Activated CD4-positive, alpha-beta T cell treated with anti-CD3 and anti-CD28 coated beads, Interleukin-2, Interleukin-6, amounts not matched to agents 100 ng/mL and 50 ng/mL, durations not matched to agents 16 hours and 8 hours (primary cell): ENCODE data around the gene C2CD2L.
"Not testable (repeated sequence)": the region's sequence is repeated elsewhere in the genome, so short reads cannot be mapped to it uniquely, and the experiment has no call there.

Experiments used
- DNase-seq: peaks from one replicate; pipeline ENCODE4 v3.0.0-alpha.2; 2020

Gene C2CD2L

DNA sequence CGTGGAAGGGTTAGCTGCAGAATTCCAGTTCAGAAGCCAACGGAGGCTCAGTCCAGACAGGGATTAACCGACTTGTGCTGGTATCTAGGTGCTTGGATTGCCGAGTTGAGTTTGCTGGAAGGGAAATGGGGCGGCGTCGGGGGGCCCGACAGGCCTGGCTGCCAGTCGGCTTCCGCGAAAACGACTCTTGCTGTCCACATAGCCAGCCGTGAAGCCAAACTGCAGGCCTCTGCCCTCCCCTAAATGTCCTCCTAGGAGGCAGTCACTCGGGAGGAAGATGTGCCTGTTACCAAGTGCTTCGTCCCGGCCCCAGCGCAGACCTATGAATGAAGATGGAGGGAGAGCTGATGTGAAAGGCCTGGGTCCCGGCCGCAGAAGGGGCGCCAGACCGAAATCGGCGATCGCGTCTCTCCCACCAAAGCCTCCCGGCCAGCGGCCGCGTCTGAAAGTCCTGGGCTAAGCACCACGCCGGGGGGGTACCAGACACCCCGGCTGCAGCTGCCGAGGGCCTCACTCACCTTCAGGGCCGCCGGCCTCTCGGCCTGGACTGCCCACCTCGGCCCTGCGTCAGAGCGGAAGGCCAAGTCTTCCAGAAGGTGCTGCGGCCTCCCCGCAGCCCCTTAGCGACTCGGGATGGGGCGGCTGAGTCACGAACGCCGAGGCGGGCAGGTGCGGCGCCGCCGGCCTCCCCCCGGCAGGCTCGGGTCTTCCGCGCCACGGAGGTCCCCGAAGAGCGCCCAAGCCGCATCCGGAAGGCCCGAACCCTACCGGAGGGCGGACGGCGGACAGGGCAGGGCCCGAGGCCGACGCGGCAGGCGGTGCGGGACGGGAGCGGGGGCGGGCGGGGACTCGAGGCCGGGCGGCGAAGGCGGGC lies 13.0 kb upstream of the C2CD2L start:
- peak; percentile 60 for DNase-seq

- DNase-seq = peak; percentile 76
Observed at GRCh38 chr11:119094816-119095065, 12.4 kb upstream of the C2CD2L start.

DNA sequence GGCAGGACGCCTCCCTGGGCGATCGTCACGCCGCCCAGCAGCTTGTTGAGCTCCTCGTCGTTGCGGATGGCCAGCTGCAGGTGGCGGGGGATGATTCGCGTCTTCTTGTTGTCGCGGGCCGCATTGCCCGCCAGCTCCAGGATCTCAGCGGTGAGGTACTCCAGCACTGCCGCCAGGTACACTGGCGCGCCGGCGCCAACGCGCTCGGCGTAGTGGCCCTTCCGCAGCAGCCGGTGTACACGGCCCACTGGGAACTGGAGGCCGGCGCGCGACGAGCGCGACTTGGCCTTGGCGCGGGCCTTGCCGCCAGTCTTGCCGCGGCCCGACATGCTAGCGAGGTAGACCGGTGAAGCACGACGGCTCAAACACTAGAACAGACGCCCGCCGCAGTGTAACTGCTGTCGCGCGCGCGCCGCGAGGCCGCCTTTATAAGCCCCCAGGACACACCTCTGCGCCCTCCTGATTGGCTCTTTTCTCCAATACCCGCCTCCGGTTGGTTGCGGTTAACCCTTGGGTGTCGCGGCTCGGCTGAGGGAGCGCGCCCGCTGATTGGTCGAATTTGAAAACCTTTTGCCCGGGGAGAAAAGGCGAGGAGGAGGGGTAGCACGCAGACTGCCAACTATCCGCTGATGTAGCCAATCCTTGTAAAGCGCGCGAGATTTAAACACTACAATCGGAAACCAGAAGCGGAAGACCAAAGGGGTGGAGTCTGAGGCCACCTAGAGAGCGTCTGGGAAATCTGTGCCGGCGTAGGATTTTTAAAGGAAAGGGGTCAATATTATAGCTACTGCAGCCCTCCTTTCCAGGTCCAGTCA lies 11.9 kb upstream of the C2CD2L start:
- peak; percentile 100 for DNase-seq

- DNase-seq = no peak
Observed at GRCh38 chr11:119099711-119100110, 7.4 kb upstream of the C2CD2L start.

DNA sequence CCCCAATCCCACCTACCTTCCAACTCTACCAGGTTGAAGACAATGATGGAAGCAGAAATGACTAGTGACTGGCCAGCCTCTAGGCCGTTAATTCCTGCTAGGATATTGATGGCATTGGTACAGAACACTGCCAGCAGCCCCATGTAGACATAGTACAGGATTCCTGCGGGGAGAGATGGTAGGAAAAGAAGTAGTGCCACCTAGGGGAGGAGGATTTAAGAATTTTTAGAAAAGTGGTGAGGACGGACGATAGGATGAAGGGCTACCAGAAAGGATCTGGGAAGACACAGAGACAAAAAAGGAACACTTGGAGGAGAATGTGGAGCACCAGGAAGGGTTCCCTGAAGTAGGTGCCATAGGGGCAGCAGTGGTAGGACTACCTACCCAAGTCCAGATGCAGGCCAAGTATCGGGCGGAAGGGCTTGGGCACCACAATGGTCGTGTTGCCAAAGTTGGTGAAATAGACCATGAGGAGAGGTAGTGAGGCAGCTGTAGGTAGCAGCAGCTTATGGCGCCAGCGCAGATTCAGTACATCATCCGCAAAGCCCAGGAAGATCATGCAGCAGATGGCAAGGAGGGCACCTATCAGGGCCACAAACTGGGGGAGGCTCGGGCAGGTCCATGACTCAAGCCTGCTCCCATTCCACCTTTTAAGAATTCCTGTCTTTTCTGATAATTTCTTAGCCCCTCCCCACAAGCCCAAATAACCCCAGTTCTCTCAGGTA lies 6.7 kb upstream of the C2CD2L start:
- DNase-seq = no peak

DNA sequence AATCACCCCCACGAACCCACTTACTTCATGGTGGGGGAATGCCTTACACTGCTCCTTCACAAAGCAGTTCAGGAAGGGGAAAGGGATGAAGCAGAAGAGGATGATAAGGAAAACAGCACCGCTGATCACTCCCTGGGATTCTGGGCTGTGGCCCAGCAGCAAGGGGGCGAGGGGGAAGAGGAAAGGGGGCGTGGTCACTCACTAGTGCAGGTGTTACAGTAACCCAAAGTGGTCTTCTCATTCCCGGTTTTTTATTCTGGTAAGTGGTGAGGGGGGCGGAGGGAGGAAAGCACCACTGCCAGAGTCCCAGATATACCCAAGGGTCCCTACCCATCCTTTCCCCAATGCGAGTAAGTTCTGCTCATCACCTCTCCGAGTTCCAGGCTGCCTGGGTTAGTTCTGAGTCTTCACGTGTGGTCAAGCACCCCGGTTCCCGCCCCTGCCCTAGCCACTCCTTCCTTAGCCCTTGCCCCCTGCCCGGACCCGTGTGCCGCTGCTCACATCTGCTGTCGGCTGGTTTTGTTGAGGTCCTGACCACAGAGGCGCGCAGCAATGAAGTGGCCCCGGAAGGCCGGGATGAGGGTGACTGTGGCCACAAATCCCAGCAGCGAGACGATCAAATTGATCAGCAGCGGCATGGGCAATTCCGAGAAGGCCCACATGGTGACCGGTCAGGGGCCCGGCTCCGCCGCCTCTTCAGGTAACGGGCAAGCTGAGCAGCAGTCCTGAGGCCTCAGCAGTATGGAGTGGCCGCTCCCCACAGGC lies 6.0 kb upstream of the C2CD2L start:
- peak; percentile 67 for DNase-seq

DNA sequence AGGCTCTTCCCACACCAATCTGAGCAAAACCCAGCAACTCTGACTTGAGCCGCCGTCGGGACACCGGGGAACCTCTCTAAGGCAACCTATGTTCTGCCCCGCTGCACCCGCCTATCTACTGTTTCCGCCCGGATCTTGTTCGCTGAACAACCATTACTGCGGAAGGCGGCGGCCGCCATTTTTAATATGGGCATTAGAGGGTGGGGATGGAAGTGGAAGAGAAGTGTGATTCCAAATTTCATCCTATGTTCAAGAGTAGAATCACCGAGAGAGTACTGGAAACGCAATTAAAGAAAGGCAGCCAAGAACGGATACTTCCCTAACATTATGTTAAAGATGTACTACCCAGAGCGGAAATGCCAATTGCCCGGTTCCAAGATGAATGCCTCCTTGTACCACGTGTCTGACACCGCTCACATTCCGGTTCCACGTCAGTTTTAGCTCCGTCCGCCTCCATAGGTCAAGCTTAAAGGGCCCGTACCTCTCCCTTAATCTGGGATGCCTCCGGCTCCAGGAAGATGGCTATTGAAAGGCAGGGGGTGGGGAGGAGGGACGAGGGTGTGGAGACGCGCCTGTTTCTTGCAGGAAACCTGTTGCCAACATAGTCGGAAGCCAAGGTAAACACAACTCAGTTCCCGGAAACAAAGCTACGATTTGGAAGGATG lies 5.3 kb upstream of the C2CD2L start, which contains the start of gene DPAGT1:
Gene DPAGT1, minus strand, starts transcription at position 95 of the 665 bp plus-strand sequence. CDS start 198 bp downstream, outside the sequence.
- DNase-seq = peak; percentile 93

GRCh38 chr11:119103161-119103664 lies 3.9 kb upstream of the C2CD2L start:
- DNase-seq = not testable (repeated sequence)

DNA sequence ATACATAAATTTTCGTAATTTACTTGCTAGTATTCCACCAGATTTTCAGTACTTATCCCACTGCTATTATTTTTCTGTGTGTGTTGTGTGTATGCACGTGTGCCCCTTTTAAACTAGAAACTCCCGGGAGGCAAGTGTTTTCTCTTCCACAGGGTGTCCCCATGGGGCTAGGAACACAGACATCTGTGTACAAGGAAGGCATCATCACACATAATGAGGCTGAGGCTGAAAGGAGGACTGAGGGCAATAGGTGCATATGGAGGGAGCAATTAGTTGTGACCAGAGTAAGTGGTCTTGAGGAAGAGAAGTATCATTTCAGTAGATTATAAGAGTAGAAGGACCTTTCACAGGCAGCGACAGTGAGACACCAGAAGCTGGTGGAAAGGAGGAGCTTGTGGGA lies 3.4 kb upstream of the C2CD2L start:
- no peak for DNase-seq

DNA sequence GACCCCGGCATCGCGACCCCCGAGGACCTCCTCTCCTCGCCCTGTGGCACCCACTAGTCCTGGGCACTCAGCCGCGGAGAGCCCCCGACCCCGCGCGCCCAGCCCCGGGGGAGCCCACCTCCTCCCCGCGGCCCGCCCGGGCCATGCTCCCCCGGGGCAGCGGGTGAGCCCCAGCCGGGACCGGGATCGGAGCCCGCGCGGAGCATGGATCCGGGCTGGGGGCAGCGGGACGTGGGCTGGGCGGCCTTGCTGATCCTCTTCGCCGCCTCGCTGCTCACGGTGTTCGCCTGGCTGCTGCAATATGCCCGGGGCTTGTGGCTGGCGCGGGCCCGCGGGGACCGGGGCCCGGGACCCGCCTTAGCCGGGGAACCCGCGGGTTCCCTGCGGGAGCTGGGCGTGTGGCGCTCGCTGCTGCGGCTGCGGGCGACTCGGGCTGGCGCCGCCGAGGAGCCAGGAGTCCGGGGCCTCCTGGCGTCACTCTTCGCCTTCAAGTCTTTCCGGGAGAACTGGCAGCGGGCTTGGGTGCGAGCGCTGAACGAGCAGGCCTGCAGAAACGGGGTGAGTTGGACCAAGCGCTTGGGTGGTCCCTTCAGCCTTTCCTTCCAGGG lies 498 bp downstream of the C2CD2L start:
- DNase-seq = no peak

DNA sequence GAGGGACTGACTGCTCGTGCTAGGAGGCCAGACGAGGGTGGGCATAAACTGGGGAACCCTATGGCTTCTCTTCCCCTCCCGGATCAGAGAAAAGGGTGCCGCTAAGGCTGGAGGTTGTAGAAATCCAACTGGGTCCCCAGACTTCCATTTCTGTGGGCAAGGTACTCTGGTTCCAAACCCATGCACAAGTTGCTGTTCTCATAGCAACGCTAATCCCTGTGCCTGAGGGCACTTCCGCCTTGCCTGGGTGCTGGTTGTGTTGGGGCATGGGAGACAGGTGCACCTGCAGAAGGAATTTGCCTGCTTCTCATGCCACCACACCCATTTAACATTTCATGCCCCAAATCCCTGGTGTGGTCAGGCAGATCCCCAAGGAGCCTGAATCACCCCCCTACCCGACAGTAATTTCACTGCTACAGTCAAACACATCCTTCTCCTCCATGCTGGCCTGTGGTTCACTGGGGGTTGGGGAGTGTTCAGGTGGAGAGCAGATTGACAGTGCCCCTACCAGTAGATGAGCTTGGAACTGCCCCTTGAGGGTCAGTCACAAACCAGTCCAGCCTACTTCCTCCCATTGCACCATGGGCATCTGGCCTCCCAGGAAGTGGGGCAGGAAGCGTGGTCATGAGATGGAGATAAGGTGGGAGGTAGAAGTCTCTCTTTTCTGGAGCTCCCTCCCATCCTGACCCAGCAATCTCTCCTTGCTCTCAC lies 1.2 kb downstream of the C2CD2L start:
- DNase-seq = peak; percentile 63

- DNase-seq = no peak
Observed at GRCh38 chr11:119108857-119109221, 1.7 kb downstream of the C2CD2L start.

- no peak for DNase-seq
Observed at GRCh38 chr11:119109843-119110242, 2.7 kb downstream of the C2CD2L start.

- no peak for DNase-seq
Observed at GRCh38 chr11:119110439-119110838, 3.3 kb downstream of the C2CD2L start.

GRCh38 chr11:119111361-119111925 lies 4.3 kb downstream of the C2CD2L start:
- DNase-seq = no peak

- no peak for DNase-seq
Observed at GRCh38 chr11:119112314-119113020, 5.3 kb downstream of the C2CD2L start.

DNA sequence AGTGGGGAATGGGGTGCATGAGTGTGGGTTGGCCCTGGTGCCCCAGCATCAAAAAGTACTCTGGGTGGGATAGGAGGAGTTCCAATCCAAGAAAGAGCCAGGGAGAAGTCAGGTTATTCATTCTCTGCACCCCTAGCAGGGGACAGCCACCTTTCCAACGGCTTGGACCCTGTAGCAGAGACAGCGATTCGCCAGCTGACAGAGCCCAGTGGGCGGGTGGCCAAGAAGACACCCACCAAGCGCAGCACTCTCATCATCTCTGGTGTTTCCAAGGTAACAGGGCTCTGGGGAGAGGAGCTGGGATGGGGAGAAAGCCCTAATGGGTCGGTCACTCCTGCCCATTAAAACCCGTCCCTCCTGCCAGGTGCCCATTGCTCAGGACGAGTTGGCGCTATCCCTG lies 6.6 kb downstream of the C2CD2L start:
- no peak for DNase-seq

DNA sequence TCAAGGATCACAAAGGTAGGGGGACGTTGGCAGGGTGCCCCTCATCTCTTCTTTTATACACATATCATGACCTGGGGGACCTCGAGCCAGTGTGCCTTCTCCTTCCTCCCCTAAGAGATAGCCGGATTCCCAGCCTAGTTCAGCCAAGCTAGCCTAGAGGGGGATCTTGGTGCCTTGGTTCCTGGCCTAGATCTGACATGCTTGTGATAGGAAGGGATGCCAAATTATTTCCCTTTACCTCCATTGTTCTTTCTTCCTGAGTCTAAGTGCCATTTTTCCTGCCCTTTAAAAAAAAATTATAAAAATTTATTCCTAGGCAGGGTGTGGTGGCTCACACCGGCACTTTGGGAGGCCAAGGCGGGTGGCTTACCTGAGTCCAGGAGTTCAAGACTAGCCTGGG lies 7.2 kb downstream of the C2CD2L start:
- no peak for DNase-seq

DNA sequence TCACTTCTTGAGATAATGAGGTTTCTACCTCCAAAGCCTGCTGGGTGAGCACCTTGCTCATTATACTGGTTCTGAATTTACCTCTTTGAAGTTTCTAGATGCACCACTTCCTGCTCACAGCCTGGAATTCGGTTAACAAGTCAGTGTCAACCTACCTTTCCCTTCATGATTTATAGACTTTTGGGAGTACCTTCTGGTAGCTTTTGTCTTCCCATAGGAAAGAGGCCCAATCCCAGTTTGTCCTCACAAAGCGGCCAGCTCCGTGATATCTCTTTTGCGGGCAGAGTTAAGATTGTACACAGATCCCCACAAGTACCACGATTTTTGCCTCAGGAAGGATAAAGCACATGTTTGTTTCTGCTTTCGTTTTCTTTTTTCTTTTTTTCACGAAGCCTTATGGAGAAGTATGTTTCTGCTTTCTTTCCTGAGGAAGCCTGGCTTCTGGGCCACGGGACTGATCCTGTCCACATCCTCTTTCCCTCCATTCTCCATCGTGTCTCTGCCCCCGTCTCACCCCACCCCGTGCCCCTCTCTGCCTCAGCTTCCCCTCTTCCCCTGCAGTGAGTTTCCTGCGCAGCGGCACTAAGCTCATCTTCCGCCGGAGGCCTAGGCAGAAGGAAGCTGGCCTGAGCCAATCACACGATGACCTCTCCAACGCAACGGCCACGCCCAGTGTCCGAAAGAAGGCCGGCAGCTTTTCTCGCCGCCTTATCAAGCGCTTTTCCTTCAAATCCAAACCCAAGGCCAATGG lies 8.5 kb downstream of the C2CD2L start:
- DNase-seq = peak; percentile 38
